ENCODE data around the gene ZNF154. TPM values are rescaled to one million over a fixed set of nuclear protein-coding genes. Genes with fewer than 3 reads are reported as not detected.

Gene ZNF154
- total RNA-seq, 1 donor from 2014 or later = 14.2 TPM

DNA sequence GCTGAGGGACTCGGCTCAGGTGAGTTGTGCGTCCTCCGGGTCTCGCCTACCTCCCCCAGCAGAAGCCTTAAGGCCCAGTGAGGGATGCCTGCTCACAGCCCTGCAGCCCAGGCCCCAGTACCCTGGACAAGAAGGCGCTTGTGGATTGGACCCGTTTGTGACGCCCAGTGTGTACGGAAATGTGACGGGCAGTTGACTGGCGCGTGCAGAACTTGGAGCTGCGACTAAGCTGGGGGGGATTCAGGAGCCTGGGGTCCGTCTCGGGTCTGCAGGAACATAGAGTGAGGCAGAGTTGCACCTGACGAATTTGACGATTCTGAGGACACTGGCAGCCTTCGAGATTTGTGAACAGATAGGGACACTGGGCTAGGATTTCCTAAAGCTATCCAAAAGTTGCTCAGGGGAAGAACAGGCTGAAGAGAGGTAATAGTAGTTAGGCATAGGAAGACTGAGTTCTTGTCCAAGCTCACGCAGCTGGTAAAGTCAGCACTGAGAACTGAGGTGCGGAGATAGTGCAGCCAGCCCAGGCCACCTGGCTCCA lies 26.7 kb downstream of the ZNF154 start:
- DNase-seq (ENCODE audit: low spot score) = peak; percentile 44

DNA sequence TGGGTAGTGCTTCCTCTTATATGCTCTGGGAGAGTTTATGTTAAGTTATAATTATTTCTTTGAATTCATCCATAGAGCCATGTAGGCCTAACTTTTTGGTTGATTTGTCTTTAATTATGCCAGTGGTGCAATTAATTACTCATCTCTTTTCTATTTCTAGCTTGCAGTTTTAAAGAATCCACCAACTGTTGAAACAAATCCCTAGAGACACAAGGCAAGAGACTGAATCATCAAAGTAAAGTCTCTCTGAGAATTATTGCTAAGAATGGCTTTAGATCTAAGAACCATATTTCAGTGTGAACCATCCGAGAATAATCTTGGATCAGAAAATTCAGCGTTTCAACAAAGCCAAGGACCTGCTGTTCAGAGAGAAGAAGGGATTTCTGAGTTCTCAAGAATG lies 33.1 kb downstream of the ZNF154 start:
- DNase-seq (ENCODE audit: low spot score) = no peak

DNA sequence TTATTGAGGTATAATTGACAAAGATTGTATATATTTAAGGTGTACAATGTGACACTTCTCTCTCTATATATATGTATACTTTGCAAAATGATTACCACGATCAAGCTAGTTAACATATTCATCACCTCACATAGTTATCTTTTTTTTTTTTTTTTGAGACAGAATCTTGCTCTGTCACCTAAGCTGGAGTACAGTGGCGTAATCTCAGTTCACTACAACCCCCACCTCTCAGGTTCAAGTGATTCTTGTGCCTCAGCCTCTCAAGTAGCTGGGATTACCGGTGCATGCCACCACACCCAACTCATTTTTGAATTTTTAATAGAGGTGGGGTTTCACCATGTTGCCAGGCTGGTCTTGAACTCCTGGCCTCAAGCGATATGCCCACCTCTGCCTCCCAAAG lies 36.5 kb downstream of the ZNF154 start:
- peak; percentile 3 for DNase-seq (ENCODE audit: low spot score)

DNA sequence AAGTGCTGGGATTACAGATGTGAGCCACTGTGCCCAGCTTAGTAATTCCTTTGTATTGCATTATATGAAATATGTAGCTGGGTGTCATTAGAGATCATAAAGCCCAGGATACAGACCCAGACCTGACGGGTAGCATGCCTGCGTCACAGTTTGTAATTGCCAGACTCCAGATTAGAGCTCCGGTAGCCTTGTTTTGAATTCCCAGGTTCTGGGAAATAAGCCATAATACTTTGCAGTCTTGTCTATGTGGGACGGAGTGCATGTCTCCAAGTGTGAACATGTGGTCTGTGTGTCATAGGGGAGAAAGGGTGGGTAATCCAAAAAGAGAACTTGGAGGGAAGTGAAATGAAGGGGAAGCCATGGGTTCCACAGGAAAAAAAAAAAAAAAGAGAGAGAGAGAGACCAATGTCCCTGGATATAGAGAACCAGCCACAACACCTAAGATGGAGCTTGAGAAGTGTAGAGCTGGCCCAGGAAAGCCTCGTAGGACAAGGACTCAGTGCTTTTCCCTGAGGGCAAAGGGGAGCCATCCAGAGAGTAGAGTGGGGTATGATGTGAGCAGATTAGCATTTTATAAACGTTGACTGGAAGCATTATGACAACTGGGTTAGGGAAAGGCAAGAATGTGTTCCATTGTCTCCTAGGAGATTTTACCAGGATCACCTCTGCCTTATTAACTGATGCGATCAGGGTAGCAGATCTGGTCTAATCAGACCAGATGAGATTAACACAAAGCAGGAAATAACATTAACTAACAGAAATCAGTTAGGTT lies 37.7 kb downstream of the ZNF154 start:
- DNase-seq (ENCODE audit: low spot score) = no peak

DNA sequence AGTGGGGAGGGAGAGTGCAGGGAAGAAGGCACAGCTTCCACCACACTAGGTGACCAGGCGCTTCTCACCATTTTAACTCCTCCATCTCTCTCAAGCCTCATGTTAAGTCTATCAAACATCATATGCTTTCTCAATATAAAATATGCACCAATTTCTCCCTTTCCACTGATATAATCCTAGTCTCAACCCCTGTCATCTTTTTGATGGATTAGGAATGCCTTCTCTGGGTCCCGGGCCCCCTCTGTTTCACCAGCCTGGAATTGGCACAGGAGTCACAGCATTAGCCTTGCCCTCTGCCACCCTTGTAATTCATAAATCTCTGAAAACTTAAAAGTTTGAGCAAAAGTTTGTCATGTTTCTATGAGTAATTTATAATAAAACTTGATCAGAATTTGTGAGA lies 40.4 kb downstream of the ZNF154 start, which contains the start of gene ZSCAN4:
ZSCAN4 (plus strand) TSS at position 301 of the 400 bp plus-strand sequence. CDS start 7,211 bp downstream, outside the sequence.
- DNase-seq (ENCODE audit: low spot score) = peak; percentile 8

DNA sequence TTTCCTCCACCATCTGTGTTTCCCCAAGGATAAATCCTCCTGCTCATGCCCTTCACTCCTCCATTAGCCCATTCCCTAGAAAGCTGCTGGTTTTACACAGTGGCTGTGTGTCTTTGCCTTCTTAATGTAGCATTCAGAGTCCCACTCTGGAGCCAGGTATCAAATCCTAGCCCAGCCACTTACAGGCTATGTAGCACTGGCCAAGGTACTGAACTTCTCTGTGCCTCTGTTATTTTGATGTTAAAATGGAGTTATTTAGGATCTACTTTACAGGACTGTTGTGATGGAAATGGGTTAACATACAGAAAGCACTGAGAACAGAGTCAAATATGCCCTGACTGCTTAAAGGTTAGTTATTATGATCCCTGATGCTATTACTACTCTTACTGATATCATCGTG lies 41.8 kb downstream of the ZNF154 start:
- peak; percentile 23 for DNase-seq (ENCODE audit: low spot score)

DNA sequence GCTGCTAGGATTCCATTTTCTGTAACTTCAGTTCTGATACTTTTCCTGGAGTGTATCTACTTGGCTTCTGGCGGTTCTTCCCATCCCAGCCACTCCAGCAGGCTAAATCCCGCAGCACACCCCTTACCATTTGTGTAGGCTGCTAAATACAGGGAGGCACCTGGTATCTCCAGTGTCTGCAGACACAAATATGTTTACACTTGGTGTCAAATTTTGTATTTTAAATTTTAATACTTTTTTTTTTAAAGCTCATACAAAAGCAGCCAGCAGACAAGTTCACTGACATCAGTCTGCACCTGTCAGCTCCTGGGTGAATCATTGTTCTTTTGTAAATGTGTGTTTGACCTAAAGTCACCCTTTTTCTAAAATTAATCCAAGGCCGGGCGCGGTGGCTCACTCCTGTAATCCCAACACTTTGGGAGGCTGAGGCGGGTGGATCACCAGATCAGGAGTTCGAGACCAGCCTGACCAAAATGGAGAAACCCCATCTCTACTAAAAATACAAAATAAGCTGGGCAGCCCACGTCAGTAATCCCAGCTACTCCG lies 43.7 kb downstream of the ZNF154 start:
- DNase-seq (ENCODE audit: low spot score) = peak; percentile 28

DNA sequence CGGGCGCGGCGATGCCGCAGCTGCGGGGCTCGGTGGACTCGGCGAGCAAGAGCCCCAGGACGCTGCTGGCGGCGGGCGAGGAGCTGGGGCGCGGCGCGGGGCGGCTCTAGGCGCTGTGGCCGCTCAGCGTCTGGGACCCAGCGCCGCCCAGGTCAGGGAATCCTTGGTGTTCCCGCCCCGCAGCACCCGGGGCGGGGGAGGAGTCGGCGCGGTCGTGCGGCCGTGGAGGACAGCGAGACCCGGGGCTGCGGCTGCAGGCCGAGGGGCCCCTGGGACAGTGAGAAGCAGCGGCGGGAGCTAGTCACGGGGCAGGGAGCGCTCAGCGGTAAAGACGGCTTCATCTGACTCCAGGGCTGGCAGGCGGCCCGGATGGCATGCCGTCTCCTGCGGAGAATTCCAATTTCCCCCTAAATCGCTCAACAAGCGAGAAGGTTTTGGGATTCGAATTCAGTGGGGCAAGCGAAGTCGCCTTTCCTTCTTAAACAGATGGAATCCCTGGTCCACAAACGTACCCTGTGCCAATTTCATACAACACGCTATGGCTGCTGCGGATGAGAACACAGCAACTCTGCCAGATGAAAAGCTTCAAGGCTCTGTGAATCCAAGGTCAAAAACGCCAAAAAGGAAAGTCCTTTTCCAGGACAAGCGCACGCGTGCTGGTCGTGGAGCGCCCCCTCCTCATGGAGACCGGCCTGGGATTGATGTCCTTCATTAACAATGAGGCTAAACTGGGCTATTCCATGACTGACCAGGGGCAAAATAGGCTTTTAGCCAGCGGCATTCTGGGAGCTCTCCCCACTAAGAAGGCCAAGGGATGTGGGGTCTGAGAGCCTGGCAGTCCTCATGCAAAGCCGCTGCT lies 44.5 kb downstream of the ZNF154 start:
- DNase-seq (ENCODE audit: low spot score) = peak; percentile 50

DNA sequence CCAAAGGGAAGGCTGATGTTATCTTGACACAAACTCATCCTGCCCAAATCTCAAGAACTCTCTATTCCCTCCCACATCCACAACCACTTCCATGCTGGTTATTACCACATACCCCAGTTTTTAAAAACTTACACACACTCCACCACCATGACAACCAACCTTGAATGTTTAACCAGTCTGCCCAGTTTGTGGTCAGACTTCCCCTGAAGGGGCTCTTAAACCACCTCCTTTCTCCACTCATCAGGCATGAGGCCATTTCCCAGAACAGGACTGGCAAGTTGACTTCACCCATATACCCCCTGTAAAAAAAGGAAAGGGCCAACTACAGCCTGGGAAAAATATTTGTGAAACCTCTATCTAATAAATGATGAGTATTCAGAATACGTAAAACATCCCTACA lies 52.7 kb downstream of the ZNF154 start:
- DNase-seq (ENCODE audit: low spot score) = no peak

DNA sequence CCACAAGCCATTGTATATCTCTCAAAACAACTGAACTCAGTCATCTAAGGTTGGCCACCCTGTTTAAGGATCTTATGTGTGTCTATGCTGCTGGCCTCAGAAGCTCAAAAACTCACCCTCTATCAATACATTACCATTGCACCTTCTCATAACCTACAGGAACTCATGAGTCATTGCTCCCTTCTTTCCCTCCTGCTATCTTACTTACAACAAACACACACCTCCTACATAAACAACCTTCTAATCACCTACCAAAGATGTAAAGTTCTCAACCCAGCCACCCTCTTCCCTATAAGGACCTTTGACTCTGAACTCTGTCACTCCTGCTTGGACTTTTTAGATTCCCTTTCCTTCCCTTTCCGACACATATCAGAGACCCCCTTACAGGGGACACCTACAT lies 53.6 kb downstream of the ZNF154 start:
- DNase-seq (ENCODE audit: low spot score) = no peak

DNA sequence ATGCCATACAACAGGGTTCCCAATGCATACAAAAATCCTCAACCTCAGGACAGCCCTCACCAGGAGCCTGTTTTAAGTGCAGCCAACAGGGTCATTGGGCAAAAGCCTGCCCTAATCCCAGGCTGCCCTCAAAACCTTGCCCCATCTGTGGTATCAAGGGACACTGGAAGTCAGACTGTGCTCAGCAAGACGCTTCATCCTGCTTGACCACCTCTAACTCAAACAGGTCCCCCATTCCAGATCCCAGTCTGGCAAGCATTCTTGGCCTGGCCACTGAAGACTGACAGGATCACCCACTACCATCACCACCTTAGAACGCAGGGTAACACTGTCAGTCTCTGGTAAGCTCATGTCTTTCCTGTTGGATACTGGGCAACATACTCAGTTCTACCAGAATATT lies 55.3 kb downstream of the ZNF154 start:
- DNase-seq (ENCODE audit: low spot score) = no peak

DNA sequence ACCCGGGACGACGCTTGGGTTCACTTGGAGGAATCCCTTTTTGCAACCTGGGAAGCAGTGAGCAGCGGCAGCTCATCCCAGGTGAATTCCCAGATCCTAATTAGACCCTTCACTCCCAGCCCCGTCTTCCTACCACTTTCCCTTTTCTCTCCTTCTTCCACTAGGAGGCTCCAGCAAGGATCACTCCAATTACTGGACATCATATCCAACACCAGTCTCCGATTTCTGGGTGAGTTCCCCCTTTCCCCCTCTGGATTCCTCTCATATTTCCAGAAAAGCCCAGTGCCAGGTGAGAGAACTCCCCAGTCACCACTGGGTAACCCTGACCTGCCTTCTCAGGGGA lies 57.4 kb downstream of the ZNF154 start:
- DNase-seq (ENCODE audit: low spot score) = no peak

DNA sequence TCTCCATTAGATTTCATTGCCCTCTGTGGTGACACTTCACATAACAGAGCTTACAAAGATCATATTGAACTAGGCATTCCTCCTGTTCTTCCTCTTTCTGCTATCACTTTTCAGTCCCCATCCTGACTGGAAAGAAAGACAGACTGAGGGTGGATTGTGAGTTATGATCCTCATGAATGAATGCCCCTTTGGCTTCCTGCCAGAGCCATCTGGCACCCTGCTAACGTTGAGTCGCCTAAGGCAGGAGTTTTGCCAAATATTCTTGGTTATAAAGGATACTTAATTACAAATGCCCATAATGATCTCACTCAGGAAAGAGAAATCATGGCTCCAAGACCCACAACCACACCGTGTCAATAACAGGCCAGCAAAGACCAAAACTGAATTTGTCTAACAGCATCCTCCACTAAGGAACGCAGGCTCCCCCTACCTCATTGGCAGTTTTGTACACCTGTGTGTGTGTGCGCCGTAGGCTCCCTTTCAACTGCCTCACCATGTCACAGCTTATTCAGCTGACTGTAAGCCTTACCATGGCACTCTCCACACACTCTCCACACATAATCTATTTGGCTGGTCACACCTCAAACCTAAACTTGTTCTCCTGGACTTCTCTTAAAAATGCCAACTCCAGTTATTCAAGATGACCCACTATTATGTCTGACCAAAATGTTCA lies 60.5 kb downstream of the ZNF154 start:
- peak; percentile 15 for DNase-seq (ENCODE audit: low spot score)

Other genes starting within 250 kb of the ZNF154 start
- 16.9 TPM for gene ZNF772, start 231.6 kb downstream of the ZNF154 start, total RNA-seq
- gene ZNF419, start 221.5 kb downstream of the ZNF154 start, total RNA-seq = 18.5 TPM
- gene ZNF773, start 209.3 kb downstream of the ZNF154 start, total RNA-seq = 12.2 TPM
- 12.2 TPM for gene ZNF549, start 181.8 kb downstream of the ZNF154 start, total RNA-seq
- 16.4 TPM for gene ZNF550, start 149.3 kb downstream of the ZNF154 start, total RNA-seq
- 8.6 TPM for gene ZNF416, start 130.3 kb downstream of the ZNF154 start, total RNA-seq
- 8.1 TPM for gene ZIK1, start 125.1 kb downstream of the ZNF154 start, total RNA-seq
- 5.3 TPM for gene ZNF530, start 109.3 kb downstream of the ZNF154 start, total RNA-seq
- gene ZNF134, start 95.0 kb downstream of the ZNF154 start, total RNA-seq = 25.0 TPM
- gene ZNF211, start 76.0 kb downstream of the ZNF154 start, total RNA-seq = 29.7 TPM
- 1.7 TPM for gene ZSCAN4, start 40.3 kb downstream of the ZNF154 start, total RNA-seq
- gene ZNF551, start 27.2 kb downstream of the ZNF154 start, total RNA-seq = 21.5 TPM
- gene ZNF671, start 18.4 kb upstream of the ZNF154 start, total RNA-seq = 10.9 TPM
- gene ZNF776, start 37.6 kb upstream of the ZNF154 start, total RNA-seq = 22.2 TPM
- gene ZNF586, start 60.5 kb upstream of the ZNF154 start, total RNA-seq = 31.6 TPM
- gene ZNF552, start 105.7 kb upstream of the ZNF154 start, total RNA-seq = 67.1 TPM
- gene ZNF587B, start 121.1 kb upstream of the ZNF154 start, total RNA-seq = 38.3 TPM
- gene ZNF587, start 140.7 kb upstream of the ZNF154 start, total RNA-seq = 60.2 TPM
- gene ZNF814, start 179.8 kb upstream of the ZNF154 start, total RNA-seq = 51.7 TPM
- gene ZNF417, start 207.4 kb upstream of the ZNF154 start, total RNA-seq = 27.1 TPM
- gene ZNF418, start 226.2 kb upstream of the ZNF154 start, total RNA-seq = 12.1 TPM
- 10.6 TPM for gene ZNF256, start 238.5 kb upstream of the ZNF154 start, total RNA-seq

Measured in ureter (tissue), 1 donor.